Skeletal muscle tissue (tissue), 4 donors: ENCODE results near the gene DCHS1. TPM values are rescaled to one million over a fixed set of nuclear protein-coding genes. Genes with fewer than 3 reads are reported as not detected.

ENCODE experiments used
- H3K27ac ChIP-seq: one replicate; pipeline ENCODE4 v1.7.0; 2013; ENCODE audit warnings: mild to moderate bottlenecking, low read depth, low read length, inconsistent platforms
- H3K27me3 ChIP-seq, 3 donors: one replicate each; pipeline ENCODE4 v1.7.0; 2013; ENCODE audit warnings: low read length in 3 of 3; ENCODE audit not compliant: control insufficient read depth in 3 of 3, insufficient read depth in 3 of 3
- H3K36me3 ChIP-seq, 3 donors: one replicate each; pipeline ENCODE4 v1.7.0; 2013; ENCODE audit warnings: low read length in 3 of 3; ENCODE audit not compliant: control insufficient read depth in 3 of 3, insufficient read depth in 3 of 3
- H3K4me1 ChIP-seq, 3 donors: one replicate each; pipeline ENCODE4 v1.7.0; 2013; ENCODE audit warnings: low read length in 3 of 3, mild to moderate bottlenecking in 3 of 3; ENCODE audit not compliant: control insufficient read depth in 3 of 3, insufficient read depth in 3 of 3
- H3K4me3 ChIP-seq, 3 donors: one replicate each; pipeline ENCODE4 v1.7.0; 2013; ENCODE audit warnings: low read length in 3 of 3
- H3K9ac ChIP-seq, 3 donors: one replicate each; pipeline ENCODE4 v1.7.0; 2013; ENCODE audit warnings: low read length in 3 of 3, mild to moderate bottlenecking in 3 of 3, moderate library complexity in 2 of 3, low read depth in 1 of 3
- H3K9me3 ChIP-seq, 3 donors: one replicate each; pipeline ENCODE4 v1.7.0; 2013; ENCODE audit warnings: low read length in 3 of 3; ENCODE audit not compliant: control insufficient read depth in 3 of 3
- total RNA-seq: library from RNA; depleted of rRNA; stranded (reverse); fragments of >200 nt; gene quantifications from one replicate; pipeline ENCODE4 v1.2.3, GENCODE V29; 2014
- donor health status: Osteomylitis.

The DCHS1 gene
- total RNA-seq, 1 donor from 2014 or later: 39.1 TPM

DNA sequence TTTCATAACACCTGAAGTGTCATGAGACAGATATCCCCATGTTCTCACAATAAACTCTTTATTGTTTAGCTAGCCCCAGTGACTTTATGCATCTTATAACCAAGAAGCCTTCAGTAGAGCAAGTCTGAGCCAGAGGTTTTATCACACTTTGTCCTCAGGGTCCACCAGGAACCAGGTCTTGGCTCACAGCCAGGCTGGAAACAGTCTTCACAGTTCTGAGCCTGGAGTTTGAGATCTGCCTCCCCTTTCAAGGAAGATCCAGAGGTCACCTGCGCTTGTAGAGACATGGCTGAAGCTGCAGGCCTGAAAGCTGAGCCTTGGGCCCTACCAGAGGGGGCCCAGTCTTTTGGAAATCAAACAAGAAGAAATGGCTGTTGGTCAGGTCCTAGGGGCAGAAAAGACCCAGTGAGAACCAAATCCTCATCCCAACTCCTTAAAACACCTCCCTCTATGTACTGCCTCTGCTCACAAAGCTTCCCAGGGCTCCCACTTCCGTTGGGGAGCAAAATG is 55.7 kb downstream of the DCHS1 start:
- Histone ChIP-seq H3K27ac (no peak overlapping the region), H3K36me3 (peaks cover 38 to 48% (median 46%) of the 10 kb centered on the region in 3 donors), H3K9ac (no peak overlapping the region), H3K4me1 (peaks cover 24 to 35% (median 24%) of the 10 kb centered on the region in 3 donors), H3K4me3 (no peak overlapping the region), H3K27me3 (no peaks in the 10 kb centered on the region), H3K9me3 (no peaks in the 10 kb centered on the region)

DNA sequence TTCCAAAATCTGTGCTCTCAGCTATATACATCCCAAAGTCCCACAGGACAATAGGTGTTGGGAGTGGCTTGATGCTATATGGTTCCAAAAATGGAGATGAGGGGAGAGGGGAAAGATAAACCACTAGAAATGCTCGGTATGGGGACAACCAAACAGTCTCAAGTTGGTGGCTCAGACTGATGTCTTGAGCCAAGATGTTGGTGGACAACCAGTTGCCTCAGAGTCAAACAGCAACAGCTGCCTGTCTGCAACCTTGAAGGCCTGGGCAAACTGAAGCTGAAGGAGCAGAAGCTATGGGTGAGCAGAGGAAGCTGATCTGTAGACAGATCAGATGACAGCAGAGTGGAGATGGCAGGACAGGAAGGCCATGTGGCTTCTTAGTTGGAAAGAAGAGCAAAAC is 56.2 kb downstream of the DCHS1 start:
- Histone ChIP-seq H3K9me3 (no peaks in the 10 kb centered on the region), H3K4me3 (no peak overlapping the region), H3K36me3 (peaks cover 41 to 51% (median 49%) of the 10 kb centered on the region in 3 donors), H3K27me3 (no peaks in the 10 kb centered on the region), H3K27ac (no peak overlapping the region), H3K4me1 (peaks cover 19 to 31% (median 20%) of the 10 kb centered on the region in 3 donors), H3K9ac (no peak overlapping the region)

DNA sequence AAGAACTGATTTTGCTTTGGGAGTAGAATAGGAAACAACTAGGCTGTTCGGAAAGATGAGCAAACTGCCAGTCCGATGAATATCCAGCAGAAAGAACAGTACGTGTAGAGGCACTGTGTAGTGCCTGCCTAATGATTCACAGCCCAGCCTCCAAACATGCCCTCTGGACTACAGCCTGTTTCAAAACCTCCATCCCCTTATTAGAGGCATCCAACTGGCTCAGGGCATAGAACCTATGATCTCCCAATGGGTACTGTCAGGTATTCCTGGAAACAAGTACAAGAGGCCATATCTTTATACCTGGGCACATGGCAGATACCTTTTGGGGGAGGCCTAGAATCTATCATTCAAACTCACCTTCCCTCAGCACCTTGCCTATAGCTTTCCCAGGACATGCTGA is 57.1 kb downstream of the DCHS1 start:
- peaks cover 18 to 24% (median 19%) of the 10 kb centered on the region in 3 donors for H3K4me1 ChIP-seq
- H3K9me3 ChIP-seq: no peaks in the 10 kb centered on the region
- no peak overlapping the region for H3K9ac ChIP-seq
- H3K36me3 ChIP-seq: peaks cover 43 to 56% (median 53%) of the 10 kb centered on the region in 3 donors
- no peak overlapping the region for H3K27ac ChIP-seq
- no peaks in the 10 kb centered on the region for H3K27me3 ChIP-seq
- H3K4me3 ChIP-seq: no peak overlapping the region

DNA sequence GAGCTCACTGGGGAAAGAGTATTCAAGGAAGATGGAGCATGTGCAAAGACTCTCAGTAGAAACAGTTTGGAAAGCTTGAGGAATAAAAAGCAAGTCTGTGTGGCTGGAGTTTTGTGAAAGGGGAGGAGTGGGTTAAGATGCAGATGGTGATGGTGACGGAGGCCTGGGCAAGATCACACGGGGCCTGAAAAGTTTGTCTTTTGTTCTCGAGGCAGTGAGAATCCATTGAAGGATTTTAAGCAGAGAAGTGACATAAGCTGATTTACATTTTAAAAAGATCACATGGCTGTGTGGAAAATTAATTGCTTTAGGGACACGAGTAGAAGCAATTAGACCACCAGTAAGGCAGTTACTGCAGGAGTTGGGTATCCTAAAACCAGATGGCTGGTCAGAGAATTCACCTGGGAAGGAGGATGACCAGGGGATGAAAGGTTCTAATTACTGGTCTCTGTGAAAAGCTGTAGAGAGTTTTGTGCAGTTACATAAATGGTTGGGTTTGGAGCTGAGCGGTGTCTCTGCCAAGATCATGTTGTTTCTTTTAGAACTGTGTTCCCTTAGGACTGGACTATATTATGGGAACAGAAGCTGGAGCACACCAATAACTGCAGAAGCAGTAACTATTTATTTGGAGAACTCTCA is 59.3 kb downstream of the DCHS1 start:
- H3K4me3 ChIP-seq: no peak overlapping the region
- H3K9me3 ChIP-seq: no peaks in the 10 kb centered on the region
- no peaks in the 10 kb centered on the region for H3K27me3 ChIP-seq
- peak overlapping the region in 1 of 3 donors; percentile 24 for H3K9ac ChIP-seq
- H3K4me1 ChIP-seq: peaks cover 3 to 9% (median 6%) of the 10 kb centered on the region in 3 donors
- H3K36me3 ChIP-seq: peaks cover 41 to 55% (median 55%) of the 10 kb centered on the region in 3 donors
- peak overlapping the region; percentile 17 for H3K27ac ChIP-seq

DNA sequence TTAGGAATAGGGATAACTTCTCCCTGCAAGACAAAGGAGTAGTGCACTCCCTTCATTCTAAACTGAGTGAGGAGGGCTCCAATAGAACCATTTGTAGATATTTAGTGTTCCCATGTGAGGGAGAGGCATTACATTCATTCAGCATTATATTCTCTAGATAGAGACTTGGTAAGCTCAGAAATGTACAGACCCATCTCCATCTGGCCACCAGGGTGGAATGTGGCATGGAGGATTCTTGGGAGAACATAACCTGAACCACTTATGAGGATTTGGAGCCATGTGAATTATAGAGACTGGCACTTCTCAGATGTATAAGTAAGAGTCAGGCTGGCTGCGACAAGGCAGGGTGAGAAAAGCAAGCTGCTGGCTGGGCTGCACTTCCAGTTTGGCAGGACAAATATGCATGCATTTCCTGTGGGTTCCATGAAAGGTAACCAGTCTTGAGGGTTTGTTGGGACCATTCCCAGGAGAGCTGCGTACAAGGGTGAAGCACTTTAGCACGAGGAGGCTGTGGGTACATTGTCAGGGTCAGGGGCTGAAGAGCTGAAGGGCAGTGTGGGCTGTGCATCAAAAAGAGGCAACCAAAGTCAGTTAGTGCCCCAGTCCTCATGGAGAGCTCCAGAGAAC is 61.4 kb downstream of the DCHS1 start:
- Histone ChIP-seq H3K4me3 (no peak overlapping the region), H3K36me3 (peaks cover 20 to 35% (median 35%) of the 10 kb centered on the region in 3 donors), H3K9me3 (no peaks in the 10 kb centered on the region), H3K27ac (no peak overlapping the region), H3K9ac (no peak overlapping the region), H3K4me1 (peaks cover 0 to 3% (median 0%) of the 10 kb centered on the region in 3 donors), H3K27me3 (no peaks in the 10 kb centered on the region)

DNA sequence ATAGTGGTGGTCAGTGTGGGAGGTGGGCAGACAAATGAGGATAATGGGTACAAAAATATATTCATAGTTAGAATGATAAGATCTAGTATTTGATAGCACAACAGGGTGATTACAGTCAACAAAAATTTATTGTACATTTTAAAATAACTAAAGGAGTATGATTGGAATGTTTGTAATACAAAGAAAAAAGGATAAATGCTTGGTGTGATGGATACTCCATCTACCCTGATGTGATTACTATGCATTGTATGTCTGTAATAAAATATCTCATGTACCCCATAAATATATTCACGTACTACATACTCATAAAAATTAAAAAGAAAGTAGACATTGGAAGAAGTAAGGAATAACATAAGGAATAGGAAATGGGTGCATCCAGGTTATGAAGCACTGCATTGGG is 67.6 kb downstream of the DCHS1 start:
- peaks cover 2 to 4% (median 4%) of the 10 kb centered on the region in 3 donors for H3K36me3 ChIP-seq
- peaks cover 0 to 4% (median 0%) of the 10 kb centered on the region in 3 donors for H3K9me3 ChIP-seq
- H3K4me1 ChIP-seq: peaks cover 0 to 6% (median 6%) of the 10 kb centered on the region in 3 donors
- H3K27ac ChIP-seq: no peak overlapping the region
- H3K9ac ChIP-seq: peak overlapping the region in 2 of 3 donors; percentile 5 to 60
- no peaks in the 10 kb centered on the region for H3K27me3 ChIP-seq
- H3K4me3 ChIP-seq: no peak overlapping the region

DNA sequence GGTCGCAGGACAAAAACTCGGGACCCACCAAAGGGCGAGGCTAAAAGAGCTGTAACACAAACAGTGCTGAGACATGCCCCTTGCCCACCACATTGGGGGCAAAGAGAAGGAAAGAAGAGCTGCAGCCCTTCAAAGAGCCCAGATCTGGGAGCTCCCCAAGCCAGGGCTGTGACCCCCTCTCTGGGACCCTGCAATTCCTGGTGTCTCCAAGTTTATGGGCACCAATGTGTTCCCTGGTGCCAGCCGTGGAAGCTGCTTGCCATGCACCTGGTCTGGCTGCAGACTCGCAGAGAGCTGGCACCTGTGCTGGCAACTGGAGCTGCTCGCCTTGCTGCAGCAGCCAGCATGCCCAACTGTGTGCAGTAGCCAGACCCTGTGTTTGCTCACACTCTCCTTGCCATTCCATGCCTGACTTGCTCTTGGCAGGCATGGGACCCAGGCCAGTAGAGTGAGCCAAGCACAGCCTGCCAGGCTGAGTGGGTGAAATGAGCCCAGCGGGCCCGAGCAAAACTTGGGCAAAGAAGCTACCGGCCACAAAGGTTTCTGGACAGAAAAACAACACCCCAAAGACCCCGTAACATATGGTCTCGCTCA is 68.2 kb downstream of the DCHS1 start:
- no peak overlapping the region for H3K4me3 ChIP-seq
- peaks cover 0 to 6% (median 6%) of the 10 kb centered on the region in 3 donors for H3K4me1 ChIP-seq
- peak overlapping the region in 2 of 3 donors; percentile 5 to 60 for H3K9ac ChIP-seq
- H3K9me3 ChIP-seq: peaks cover 0 to 4% (median 0%) of the 10 kb centered on the region in 3 donors
- no peaks in the 10 kb centered on the region for H3K27me3 ChIP-seq
- H3K27ac ChIP-seq: no peak overlapping the region
- peaks cover 2 to 4% (median 3%) of the 10 kb centered on the region in 3 donors for H3K36me3 ChIP-seq

DNA sequence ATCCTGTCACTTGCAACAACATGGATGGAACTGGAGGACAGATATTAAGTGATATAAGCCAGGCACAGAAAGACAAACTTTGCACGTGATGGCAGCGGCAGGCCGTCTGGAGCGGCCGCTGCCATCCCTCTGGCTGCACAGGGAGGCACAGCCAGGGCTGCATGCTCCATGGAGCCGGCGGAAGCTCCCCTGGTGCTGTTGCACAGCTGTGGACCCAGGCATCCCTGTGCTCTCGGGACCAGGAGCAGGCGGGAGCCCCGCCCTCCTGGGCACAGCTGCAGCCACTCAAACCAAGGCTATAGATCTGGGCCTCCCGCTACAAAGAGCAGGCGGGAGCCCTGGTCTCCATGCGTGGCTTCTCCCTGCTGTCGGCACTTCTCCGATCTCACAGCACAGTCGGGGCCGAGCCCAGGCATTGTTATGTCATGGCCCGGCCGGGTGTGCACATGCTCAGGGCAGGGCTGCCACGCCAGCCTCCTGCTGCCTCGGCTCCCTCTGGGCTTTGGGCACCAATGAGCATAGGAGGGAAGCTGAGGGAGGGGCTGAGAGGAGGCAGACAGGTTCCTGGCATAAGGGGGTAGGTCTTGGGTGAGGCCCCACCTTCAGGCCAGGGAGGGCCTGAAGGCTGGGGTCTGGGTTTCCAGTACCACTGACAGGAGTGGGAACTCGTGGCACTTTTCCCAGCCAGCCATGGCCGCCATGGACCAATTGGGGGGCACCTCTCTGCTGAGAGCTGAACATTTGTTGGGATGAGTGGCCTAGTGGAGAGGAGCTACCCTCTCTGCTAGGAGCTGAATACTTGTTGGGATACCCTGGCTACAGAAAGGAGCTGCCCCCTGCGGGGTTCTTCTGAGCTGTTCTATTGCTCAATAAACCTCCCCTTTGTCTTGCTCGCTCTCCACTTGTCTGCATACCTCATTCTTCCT is 68.9 kb downstream of the DCHS1 start:
- Histone ChIP-seq H3K4me1 (peaks cover 0 to 6% (median 6%) of the 10 kb centered on the region in 3 donors), H3K9ac (no peak overlapping the region), H3K36me3 (peaks cover 0 to 1% (median 0%) of the 10 kb centered on the region in 3 donors), H3K27ac (no peak overlapping the region), H3K4me3 (no peak overlapping the region), H3K27me3 (no peaks in the 10 kb centered on the region), H3K9me3 (peaks cover 0 to 4% (median 0%) of the 10 kb centered on the region in 3 donors)

DNA sequence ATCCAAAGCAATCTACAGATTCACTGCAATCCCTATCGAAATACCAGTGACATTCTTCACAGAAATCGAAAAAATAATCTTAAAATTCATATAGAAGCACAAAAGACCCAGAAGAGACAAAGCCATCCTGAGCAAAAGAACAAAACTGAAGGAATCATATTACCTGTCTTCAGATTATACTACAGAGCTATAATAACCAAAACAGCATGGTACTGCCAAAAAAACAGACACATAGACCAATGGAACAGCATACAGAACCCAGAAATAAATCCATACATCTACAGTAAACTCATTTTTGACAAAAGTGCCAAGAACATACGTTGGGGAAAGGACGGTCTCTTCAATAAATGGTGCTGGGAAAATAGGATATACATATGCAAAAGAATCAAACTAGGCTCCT is 71.1 kb downstream of the DCHS1 start:
- Histone ChIP-seq H3K27ac (no peak overlapping the region), H3K36me3 (peaks cover 0 to 8% (median 0%) of the 10 kb centered on the region in 3 donors), H3K4me1 (peaks cover 0 to 10% (median 6%) of the 10 kb centered on the region in 3 donors), H3K27me3 (no peaks in the 10 kb centered on the region), H3K4me3 (no peak overlapping the region), H3K9ac (no peak overlapping the region), H3K9me3 (peaks cover 0 to 4% (median 0%) of the 10 kb centered on the region in 3 donors)
